HG02588 (cell line): ENCODE measurements around the gene COBL.

Experiments
- ATAC-seq: cut with Tn5 transposase; IDR thresholded peaks from one replicate; pipeline ENCODE4 v1.9.1; 2021; ENCODE audit warnings: mild to moderate bottlenecking, moderate library complexity; ENCODE audit not compliant: unreplicated experiment

Gene COBL

DNA sequence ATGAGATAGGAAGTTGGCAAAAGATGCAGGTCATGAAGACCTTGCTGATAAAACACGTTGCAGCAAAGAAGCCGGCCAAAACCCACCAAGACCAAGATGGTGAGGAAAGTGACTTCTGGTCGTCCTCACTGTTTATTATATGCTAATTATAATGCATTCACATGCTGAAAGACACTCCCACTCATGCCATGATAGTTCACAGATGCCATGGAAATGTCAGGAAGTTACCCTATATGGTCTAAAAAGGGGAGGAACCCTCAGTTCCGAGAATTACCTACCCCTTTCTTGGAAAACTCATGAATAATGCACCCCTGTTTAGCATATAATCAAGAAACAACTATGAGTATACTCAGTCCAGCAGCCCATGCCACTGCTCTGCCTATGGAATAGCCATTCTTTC is 331.5 kb downstream of the COBL start:
- ATAC-seq = no peak

DNA sequence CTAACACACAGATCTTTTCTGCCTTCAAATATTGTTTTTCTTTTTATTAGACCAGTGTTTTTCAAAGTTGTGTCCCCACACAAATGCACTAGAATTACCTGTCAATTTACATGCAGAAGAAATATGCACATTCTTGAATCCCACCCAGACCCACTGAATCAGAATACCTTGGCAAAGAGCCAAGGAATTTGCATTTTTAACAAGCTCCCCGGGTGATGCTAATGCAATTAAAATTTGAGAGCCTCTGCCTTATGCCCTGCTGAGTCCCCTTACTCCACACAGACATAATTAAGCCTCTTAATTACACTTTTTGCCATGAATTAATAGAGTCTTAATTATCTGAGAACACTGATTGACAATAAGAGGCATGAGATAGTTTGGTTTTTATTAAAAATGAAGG is 332.8 kb downstream of the COBL start:
- no peak for ATAC-seq

DNA sequence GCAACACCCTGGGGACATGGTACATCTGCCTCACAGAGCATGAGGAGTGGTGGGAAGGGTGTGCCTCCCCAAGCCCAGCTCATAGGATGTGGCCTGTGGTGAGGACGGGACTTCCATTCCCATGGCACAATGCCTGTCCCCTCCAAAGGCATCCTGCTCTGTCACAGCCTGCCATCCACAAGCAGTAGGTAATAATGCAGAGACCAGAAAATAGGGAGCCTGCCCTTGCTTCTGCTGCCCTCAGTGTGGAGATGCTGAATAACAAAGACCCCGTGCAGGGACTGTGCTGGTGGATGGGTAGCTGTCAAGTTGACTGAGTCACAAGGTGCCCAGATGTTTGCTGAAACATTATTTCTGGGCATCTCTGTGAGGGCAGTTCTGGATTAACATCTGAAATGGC is 334.0 kb downstream of the COBL start:
- ATAC-seq = no peak

DNA sequence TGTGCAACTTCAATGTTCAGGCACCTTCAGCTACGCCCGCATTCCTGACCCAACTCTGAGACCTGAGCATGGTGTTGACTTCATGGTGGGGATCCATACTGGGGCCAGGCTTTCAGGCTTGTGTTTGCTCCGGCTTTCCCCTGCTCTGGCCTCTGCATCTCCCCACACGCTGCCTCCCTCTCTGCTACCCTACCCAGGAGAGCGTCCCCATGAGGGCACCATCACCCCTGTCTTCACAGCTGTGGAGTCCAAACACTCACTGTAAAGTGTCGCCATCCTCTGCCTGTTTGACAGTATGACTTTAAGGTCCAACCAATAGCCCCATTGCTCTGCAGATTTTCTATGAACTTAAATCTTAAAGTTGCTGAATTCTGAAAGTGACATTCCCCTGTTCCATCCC is 334.9 kb downstream of the COBL start:
- no peak for ATAC-seq

DNA sequence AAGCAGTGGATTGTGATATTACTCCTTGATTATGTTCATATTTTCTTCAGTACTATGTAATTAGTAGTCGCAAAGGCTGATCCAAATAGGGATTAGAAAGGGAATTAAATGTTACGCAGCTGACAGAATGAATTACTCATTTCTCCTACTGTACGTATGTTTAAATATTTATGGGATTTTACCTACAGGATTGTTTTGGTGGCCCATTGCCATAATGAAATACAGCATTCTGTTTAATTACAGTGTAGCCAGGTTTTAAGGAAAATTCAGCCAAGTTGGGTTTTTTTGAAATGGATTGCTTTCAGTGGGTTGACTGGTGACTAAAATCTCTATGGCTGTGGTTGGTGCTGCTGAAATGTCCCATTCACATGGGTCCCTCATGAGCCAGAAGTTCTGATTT is 336.2 kb downstream of the COBL start:
- ATAC-seq = no peak

DNA sequence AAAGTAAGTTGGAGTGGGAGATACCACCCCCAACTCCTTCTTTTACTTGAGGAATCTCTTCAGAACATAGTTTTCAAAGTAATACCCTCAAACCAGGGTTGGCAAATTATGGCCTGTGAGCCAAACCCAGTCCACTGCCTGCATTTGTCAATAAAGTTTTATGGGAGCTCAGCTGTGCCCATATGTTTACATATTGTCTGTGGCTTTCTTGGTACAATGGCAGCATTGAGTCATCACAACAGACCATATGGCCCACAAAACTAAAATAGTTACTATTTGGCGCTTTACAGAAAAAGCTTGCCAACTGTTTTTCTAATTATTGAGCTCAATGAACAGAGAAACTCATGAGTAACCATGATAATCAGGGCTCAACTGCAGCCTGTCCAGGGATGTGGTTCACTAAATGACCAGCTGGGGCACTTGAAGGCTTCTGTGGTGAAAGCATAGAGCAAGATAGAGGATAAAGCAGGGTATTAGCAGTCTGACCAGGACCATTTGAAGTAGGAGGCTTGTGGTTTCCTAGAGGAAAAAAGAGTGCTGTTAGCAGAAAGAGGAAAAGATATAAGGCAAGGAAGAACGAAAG is 337.9 kb downstream of the COBL start:
- no peak for ATAC-seq

DNA sequence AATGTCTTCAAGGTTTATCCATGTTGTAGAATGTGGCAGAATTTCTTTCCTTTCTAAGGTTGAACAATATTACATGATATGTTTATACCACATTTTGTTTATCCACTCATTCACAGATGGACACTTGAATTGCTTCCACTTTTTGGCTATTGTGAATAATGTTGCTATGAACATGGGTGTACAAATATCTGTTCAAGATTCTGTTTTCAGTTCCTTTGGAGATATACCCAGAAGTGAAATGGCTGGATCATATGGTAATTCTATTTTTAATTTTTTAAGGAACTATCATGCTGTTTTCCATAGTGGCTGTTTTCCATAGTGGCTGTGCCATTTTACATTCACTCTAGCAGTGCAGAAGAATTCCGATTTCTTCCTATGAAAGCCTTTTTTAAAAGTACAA is 339.2 kb downstream of the COBL start:
- ATAC-seq = no peak

DNA sequence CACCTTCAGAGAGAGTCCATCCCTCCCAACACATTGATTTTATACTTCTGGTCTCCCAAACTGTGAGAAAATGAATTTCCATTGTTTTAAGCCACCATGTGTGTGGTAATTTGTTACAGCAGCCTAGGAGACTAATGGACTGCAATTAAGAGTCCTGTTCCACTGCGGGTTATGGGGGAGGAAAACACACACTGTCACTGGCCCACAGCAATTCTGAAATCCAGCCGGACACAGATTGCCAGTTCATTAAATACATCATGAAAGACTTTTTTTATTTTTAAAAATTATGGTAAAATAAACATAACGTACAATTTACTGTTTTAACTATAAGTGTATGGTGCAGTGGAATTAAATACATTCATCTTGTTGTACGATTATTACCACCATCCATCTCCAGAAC is 340.5 kb downstream of the COBL start:
- ATAC-seq = no peak

DNA sequence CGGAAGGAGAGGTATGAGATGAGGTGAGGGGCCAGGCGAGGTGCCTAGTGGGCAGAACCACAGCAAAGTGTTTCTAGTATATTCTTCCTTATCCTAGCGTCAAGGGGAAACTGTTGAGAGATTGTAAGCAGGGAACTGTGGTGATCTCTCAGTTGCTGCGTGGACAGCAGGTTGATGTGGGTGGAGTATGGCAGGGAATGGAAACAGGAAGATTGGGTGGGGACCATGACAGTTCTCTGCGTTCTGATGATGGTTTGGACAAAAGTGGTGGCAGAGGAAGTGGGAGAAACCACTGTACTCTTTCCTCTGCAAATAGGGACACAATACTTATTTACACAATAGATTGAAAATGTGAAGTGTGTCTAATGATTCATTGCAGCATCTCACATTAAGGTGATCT is 342.4 kb downstream of the COBL start:
- no peak for ATAC-seq

DNA sequence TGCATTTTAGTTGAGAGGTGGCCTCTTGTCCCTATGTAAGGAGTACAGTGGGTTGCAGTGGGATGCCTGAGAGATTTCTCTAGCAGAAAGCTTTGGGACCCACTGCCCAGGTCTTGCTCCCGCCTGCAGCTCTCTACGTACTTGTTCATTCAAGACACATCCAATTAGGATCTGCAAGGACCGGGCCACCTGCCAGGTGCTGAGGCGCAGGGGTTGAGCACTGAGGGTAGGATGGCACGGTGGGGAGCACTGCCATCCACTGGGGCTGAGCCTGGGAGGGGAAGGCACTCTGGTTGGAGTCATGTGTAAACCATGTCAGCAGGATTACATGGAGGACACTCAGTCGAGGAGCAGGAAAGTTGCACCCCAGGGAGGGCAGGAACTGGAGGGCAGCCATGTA is 342.8 kb downstream of the COBL start:
- ATAC-seq = no peak

DNA sequence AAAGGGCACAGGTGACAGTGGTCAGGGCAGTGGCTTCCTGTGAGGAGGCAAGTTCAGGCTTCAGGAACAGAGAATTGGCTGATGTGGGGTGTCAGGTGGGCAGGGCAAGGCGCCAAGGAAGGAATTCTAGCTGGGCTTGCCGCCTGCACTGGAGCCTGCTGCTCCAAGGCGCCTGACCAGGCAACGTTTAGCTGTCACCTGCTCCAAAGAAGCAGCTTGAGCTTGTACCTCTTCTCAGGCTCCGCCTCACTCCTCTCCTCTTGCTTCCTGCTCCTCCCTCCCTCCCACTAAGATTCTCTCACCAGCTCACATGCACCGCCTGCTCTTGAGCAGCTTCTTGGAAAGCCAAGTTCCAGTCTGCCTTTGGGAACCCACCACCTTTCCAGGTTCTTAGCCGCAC is 346.5 kb downstream of the COBL start:
- ATAC-seq = no peak
